ENCODE data around the gene RPL36.

The RPL36 gene

GRCh38 chr19:5664515-5664914 lies 25.6 kb upstream of the RPL36 start:
- no peak for TF ChIP-seq CTCF (conservative IDR thresholded peaks at IDR 0.05; ENCODE audit: low read length)
- DNase-seq (ENCODE audit: low read depth): no peak
- no peak overlapping the region for H3K4me3 ChIP-seq (ENCODE audit: low read length)

GRCh38 chr19:5665781-5666513 lies 24.1 kb upstream of the RPL36 start:
- TF ChIP-seq CTCF (conservative IDR thresholded peaks at IDR 0.05; ENCODE audit: low read length): peak; percentile 33; the same call in 1 of the 2 replicates
- DNase-seq (ENCODE audit: low read depth): peak; percentile 52
- no peak overlapping the region for H3K4me3 ChIP-seq (ENCODE audit: low read length)

GRCh38 chr19:5666921-5667610 lies 23.0 kb upstream of the RPL36 start:
- H3K4me3 ChIP-seq (ENCODE audit: low read length): no peak overlapping the region
- no peak for TF ChIP-seq CTCF (conservative IDR thresholded peaks at IDR 0.05; ENCODE audit: low read length)
- DNase-seq (ENCODE audit: low read depth): no peak

- no peak for TF ChIP-seq CTCF (conservative IDR thresholded peaks at IDR 0.05; ENCODE audit: low read length)
- no peak overlapping the region for H3K4me3 ChIP-seq (ENCODE audit: low read length)
- no peak for DNase-seq (ENCODE audit: low read depth)
These were observed 22.3 kb upstream of the RPL36 start for GRCh38 chr19:5667751-5668271.

GRCh38 chr19:5669212-5669611 lies 20.9 kb upstream of the RPL36 start:
- no peak overlapping the region for H3K4me3 ChIP-seq (ENCODE audit: low read length)
- no peak for DNase-seq (ENCODE audit: low read depth)
- no peak for TF ChIP-seq CTCF (conservative IDR thresholded peaks at IDR 0.05; ENCODE audit: low read length)

- H3K4me3 ChIP-seq (ENCODE audit: low read length): no peak overlapping the region
- TF ChIP-seq CTCF (conservative IDR thresholded peaks at IDR 0.05; ENCODE audit: low read length): no peak
- no peak for DNase-seq (ENCODE audit: low read depth)
These were observed 18.5 kb upstream of the RPL36 start for GRCh38 chr19:5671600-5671999.

Data from AG10803 (cell line).